Esophagus mucosa (tissue), 1 donor: ENCODE results near the gene RAB7A. TPM values are rescaled to one million over a fixed set of nuclear protein-coding genes. Genes with fewer than 3 reads are reported as not detected.

Experiments
- ATAC-seq: fragments of 200-7000 bp; cut with Tn5 transposase; one replicate; pipeline ENCODE4 v1.9.1; 2020
- total RNA-seq: library from RNA; stranded (reverse); gene quantifications from one replicate; pipeline ENCODE4 v1.2.4, GENCODE V29; 2023
- donor health status: DM: yes; HTN: yes; CAD: no.

The RAB7A gene
- 231 TPM for total RNA-seq

- ATAC-seq, result peak; percentile 98
These were observed at the start of gene RAB7A for GRCh38 chr3:128726023-128727016. TSS of gene RAB7A (plus strand) at chr3:128726183. CDS start at chr3:128795368, 69,185 bp downstream.

DNA sequence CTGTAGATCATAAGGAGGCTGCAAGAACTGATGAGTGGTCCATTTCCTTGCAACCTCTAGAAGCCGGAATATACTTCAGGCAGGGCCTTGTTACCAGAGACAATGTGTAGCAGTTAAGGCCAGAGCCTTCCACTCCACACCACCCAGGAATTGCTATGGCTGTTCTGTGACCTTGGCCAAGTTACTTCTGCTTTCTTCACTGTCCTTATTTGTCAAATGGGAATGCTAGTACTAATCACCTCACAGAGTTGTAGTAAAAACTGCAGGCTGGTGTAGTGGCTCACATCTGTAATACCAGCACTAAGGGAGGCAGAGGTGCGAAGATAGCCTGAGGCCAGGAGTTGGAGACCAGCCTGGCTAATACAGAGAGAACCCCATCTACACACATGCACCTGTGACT, 46.6 kb upstream of the RAB7A start:
- no peak for ATAC-seq

- peak; percentile 100 for ATAC-seq
These were observed 45.2 kb upstream of the RAB7A start for GRCh38 chr3:128680603-128681368.

DNA sequence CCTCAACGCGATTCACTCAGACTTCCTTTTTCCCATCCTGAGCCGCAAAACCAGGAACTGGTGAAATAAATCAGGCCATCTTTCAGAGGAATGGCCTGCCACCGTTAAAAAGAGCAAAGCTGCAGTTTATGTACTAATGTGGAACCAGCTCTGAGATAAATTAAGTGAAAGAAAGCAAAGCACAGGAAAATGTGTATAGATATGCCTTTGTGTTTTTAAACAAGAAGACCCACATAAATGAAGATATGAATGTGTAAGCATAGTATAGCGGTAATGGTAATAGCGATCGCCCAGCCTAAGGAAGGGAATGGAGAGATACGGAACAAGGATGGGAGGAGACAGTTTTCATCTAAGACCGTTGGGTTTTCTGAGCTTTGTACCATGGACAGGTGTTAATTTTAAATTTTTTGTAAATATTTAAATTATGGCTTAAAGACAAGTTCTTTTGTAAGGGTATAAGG, 44.6 kb upstream of the RAB7A start:
- ATAC-seq, result no peak

GRCh38 chr3:128683957-128684356, 42.0 kb upstream of the RAB7A start:
- no peak for ATAC-seq

DNA sequence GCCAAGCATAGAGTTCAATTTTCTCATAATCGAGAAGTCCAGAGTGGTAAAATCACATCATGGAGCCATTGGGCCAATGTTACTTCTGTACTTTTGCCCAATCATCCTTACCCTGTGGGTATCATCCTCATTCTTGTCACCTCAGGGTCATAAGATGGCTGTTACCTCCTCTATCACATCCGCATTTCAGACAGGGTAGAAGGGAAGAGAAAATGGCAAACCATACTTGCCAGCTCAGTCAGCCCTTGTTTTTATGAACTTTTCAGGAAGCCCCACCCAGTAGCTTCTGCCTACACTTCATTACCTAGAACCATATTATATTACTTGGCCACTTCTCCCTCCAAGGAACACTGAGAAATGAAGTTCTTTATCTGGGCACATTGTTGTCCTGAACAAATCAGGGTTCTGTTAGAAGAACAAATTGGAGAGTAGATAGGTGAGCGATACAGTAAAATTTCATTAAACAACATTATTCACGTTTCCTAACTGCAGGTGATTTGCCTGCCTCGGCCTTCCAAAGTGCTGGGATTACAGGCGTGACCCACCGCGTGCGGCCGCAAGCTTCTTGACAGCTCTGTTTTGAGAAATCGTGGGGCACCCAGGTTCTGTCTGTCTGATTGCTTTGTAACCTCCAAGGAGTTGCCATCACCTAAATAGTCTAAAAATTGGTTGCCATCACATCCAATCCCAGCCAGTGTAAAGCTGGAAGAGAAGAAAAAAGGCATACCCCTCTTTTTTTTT, 40.8 kb upstream of the RAB7A start:
- ATAC-seq, result no peak

DNA sequence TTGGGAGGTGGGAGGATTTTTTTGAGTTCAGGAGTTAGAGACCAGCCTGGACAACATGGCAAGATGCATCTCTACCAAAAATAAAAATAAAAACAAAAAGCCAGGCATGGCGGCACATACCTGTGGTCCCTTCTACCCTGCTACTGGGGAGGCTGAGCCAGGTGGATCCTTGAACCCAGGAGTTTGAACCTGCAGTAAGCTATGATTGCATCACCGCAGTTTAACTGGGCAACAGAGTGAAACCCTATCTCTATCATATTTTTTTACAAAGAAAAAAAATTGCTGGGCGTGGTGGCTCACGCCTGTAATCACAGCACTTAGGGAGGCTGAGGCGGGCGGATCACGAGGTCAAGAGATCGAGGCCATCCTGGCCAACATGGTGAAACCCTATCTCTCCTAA, 39.5 kb upstream of the RAB7A start:
- no peak for ATAC-seq

DNA sequence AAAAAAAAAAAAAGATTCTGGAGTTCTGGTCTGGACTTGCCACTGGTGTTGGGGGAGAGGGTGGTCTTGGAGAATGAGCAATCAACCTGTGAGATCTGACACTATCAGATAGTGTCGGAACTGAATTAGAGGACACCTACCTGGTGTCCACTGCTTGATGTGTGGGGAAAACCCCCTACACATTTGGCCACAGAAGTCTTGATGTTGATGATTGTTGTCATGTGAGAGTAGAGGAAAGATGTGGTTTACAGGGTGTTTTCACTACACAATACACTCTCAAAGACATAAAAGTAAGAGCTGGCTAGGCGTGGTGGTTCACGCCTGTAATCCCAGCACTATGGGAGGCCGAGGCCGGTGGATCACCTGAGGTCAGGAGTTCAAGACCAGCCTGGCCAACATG, 36.9 kb upstream of the RAB7A start:
- ATAC-seq, result no peak

DNA sequence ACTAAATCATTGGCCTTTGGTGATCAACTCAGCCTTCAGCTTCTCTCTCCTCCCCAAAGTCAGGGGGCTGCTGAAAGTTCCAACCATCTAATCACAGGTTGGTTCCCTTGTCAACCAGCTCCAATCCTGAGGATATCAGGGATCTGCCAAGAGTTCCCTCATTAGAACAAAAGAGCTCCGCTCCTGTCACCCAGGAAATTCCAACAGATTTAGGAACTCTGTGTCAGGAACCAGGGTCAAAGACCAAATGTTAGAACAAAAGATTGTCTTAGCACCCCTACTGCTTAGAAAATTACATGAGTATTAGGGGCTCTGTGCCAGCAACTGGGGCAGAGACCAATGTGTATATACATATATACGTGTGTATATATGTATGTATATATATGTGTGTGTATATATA, 32.3 kb upstream of the RAB7A start:
- ATAC-seq, result no peak

DNA sequence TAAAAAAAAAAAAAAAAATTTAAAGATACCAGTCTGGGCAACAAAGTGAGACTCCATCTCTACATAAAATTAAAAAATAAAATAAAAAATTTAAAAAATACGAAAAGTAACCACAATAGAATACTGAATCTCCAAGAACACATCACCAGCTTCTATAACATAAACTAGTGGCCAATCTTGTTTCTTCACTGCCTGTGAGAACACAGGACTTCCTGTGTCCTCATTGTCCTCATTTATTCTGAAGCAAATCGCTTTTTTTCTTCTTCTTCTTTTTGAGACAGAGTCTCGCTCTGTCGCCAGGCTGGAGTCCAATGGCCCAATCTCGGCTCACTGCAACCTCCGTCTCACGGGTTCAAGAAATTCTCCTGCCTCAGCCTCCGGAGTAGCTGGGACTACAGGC, 28.6 kb upstream of the RAB7A start:
- no peak for ATAC-seq

- ATAC-seq, result peak; percentile 70
These were observed 27.6 kb upstream of the RAB7A start for GRCh38 chr3:128698211-128699047.

GRCh38 chr3:128701342-128702212, 24.4 kb upstream of the RAB7A start:
- no peak for ATAC-seq

GRCh38 chr3:128702391-128702790, 23.6 kb upstream of the RAB7A start:
- ATAC-seq, result no peak

- no peak for ATAC-seq
These were observed 22.4 kb upstream of the RAB7A start for GRCh38 chr3:128703561-128703960.

DNA sequence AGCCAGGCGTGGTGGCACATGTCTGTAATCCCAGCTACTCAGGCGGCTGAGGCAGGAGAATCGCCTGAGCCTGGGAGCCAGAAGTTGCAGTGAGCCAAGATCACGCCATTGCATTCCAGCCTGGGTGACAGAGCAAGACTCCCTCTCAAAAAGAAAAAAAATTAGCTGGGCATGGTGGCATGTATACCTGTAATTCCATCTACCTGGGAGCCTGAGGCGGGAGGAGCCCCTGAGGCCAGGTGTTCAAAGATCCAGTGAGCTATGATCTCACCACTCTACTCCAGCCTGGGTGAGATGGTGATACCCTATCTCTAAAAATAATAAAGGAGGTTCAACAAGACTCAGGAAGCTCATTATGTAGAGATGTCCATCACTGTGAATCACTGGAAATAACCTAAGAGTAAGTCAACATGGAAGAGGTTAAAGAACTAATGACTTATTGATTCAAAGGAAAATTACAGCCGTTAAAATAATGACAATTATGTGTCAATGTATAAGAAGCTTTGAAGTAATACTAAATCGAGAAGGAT, 19.8 kb upstream of the RAB7A start:
- no peak for ATAC-seq

DNA sequence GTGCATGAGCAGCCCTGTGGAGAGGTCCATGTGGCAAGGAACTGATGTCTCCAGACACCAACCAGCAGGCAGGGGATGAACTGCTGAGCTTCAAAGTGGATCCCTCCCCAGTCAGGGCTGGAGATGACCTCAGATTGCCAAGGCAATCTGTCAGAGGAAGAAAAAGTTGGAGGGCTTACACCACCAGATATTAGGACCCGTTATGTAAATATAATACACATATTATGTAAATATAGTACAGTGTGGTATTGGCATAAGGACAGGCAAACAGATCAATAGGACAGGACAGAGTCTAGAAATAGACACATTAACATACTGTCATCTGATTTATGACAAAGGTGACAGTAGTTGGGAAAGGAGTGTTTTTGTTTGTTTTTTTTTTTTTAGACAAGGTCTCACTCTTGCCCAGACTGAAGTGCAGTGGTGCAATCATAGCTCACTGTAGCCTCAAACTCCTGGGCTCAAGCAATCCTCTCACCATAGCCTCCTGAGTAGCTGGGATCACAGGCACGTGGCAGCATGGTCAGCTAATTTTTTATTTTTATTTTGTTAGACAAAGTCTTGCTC, 18.0 kb upstream of the RAB7A start:
- no peak for ATAC-seq

DNA sequence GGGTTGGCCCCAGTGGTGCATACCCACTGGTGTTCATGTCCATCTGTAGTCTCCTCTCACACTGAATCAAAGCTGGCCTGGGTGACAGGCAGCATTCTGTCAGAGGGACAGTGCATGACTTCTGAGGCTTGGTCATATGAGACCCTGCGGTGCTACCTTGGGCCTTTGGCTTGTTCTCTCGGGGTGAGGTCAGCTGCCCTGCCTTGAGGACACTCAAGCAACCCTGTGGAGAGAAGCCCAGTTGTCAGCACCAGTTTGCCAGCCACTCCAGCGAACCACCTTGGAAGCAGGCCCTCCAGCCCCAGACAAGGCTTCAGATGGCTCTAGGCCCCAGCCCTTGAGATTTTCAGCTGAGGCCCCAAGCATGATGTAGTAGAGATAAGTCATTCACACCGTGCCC, 16.9 kb upstream of the RAB7A start:
- ATAC-seq, result no peak

DNA sequence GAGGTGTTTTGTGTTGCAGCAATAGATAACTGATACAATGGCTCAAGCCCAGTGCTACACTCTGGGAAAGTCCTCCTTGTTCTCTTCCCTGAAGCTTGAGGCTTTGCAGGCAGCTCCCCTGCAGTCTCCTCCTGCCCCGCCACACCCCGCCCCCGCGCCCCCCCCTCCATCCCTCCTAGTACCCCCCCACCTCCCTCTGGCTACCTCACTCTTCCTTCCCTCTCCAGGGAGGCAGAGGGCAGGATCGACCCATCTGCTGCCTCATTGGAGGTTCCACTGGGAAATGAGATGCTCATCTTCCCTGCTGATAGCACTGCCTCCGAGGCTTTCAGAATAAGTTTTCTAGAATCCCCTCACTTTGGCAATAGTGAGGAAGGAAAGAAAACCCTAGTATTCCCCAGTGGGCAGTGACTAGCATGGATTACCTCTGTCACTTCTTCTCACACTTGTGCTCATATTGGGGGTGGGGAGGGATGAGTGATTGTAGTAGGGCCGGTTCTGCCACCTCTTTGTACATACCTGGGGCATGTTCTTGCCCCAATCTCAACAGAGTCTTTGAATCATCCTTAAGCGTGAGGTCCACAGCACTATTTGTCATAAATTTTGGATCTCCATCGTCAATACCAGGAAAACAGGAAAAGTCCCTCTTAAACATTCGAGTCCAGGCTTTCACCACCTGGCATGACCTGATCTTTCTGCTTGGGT, 16.3 kb upstream of the RAB7A start:
- peak; percentile 97 for ATAC-seq

GRCh38 chr3:128710816-128711433, 15.1 kb upstream of the RAB7A start:
- peak; percentile 68 for ATAC-seq
